Mammary epithelial cell (primary cell): Measurements from ENCODE around the gene TTC3.

ENCODE experiments used
- EZH2 ChIP-seq: IDR thresholded peaks from 2 replicates; pipeline ENCODE4 v1.6.1; 2012; ENCODE audit warnings: low read length, inconsistent platforms, borderline replicate concordance
- TF ChIP-seq, protein P1 (sequence below), 2 donors: IDR thresholded peaks in 1 of 2; conservative IDR thresholded peaks in 1 of 2; 2 replicates each; pipeline ENCODE4 v1.5.1; 2011 to 2012; ENCODE audit warnings: inconsistent platforms in 2 of 2, low read length in 2 of 2, mild to moderate bottlenecking in 2 of 2, control low read depth in 1 of 2, low read depth in 1 of 2; ENCODE audit not compliant: insufficient read depth in 1 of 2; ENCODE audit errors: extremely low read depth in 1 of 2

DNA sequence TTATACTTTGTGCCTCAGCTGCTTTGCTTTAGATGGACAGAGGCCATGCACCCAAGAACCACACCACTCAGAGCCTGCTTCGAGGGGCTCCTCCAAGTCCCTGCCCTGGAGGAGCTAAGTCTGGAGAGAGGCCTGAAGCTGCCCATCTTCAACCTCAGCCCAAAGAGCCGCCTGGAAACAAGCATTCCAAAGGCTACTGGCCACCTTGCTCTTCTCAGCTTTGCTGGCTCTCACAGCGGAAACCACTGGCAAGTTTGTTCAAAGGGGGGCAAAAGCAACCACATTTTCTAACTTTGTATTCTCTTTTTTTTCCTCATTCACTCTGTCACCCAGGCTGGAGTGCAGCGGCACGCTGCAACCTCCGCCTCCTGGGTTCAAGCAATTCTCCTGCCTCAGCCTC, 170.9 kb downstream of the TTC3 start:
- TF ChIP-seq, protein P1, sequence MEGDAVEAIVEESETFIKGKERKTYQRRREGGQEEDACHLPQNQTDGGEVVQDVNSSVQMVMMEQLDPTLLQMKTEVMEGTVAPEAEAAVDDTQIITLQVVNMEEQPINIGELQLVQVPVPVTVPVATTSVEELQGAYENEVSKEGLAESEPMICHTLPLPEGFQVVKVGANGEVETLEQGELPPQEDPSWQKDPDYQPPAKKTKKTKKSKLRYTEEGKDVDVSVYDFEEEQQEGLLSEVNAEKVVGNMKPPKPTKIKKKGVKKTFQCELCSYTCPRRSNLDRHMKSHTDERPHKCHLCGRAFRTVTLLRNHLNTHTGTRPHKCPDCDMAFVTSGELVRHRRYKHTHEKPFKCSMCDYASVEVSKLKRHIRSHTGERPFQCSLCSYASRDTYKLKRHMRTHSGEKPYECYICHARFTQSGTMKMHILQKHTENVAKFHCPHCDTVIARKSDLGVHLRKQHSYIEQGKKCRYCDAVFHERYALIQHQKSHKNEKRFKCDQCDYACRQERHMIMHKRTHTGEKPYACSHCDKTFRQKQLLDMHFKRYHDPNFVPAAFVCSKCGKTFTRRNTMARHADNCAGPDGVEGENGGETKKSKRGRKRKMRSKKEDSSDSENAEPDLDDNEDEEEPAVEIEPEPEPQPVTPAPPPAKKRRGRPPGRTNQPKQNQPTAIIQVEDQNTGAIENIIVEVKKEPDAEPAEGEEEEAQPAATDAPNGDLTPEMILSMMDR (conservative IDR thresholded peaks at IDR 0.05 in 1 of 2, IDR thresholded peaks at IDR 0.05 in 1 of 2; ENCODE audit: extremely low read depth in 1 of 2, insufficient read depth in 1 of 2, low read depth in 1 of 2, low read length in 2 of 2) = no peak
- no peak for TF ChIP-seq EZH2
